C4-2B (cell line): Measurements from ENCODE around the gene ELFN2.

Experiments
- CTCF ChIP-seq: fragments of 450-650 bp; conservative IDR thresholded peaks from 2 replicates; pipeline ENCODE4 v1.5.1; 2017; ENCODE audit warnings: mild to moderate bottlenecking
- ZFX ChIP-seq: fragments of 450-650 bp; IDR thresholded peaks from 2 replicates; pipeline ENCODE4 v1.6.1; 2017

GRCh38 chr22:37423283-37423682 is 4.0 kb downstream of the ELFN2 start:
- TF ChIP-seq ZFX (no peak), CTCF (no peak)
